HG03432 (cell line): ENCODE data around the gene SLC25A43.

Experiments used
- ATAC-seq: cut with Tn5 transposase; IDR thresholded peaks from one replicate; pipeline ENCODE4 v1.9.1; 2021; ENCODE audit warnings: mild to moderate bottlenecking, moderate library complexity; ENCODE audit not compliant: unreplicated experiment

SLC25A43 gene

DNA sequence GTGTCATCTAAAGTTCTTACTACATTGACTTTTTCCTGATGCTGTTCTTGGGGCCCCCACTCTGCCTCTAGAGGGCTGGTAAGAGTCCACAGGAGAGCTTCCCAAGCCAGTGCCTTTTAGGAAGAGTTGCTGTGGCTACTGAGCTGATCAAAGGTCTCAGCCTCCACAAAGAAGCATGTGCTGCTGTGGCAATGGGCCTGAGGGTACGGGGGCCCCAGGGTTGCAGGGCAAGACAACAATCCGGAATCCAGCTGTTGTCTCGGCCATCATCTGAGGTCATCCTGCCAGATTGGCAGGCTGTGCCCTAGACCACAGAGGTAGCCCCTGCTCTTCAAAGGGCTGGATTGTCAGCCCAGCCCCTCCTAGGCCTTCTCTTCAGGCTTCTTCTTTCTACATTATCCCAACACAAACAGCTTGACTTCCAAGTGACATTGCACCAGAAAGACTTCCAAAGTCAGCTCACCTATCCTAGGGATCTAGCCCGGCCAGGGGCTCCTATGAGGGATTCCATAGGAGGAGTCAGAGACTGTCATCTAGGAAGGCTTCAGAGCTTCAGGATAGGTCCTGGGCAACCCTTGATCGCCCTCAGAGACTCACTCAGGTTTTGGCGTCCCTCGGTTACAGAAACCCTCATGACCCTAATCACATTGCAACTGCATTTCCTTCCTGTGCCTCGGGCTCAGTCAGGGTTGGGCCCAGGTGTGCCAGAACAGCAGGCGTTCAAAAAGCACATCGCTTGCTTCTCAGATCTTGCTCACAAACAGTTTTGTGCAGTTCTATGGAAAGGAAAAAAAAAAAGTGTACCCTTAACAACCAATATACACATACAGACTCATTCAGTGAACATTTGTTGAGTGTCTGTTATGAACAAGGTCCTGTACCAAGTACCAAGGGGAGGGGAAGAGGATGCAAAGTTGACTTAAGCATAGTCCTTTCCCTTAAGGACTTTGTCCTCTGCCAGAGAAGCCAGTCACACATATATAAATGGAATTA is 96.9 kb downstream of the SLC25A43 start:
- ATAC-seq, result no peak

DNA sequence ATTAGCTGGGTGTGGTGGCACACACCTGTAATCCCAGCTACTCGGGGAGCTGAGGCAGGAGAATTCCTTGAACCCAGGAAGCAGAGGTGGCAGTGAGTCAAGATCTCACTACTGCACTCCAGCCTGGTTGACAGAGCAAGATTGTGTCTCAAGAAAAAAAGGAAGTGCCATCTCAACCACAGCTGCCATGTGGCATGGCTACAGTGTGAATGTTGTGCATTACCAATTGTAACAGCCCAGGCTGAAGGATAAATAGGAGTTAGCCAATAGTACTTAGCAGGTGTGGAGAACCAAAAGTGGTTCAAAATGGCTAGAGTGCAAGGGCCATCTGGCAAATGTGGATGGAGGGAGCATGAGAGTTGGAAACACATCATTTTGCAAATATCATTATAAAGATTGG is 98.0 kb downstream of the SLC25A43 start:
- ATAC-seq, result no peak

GRCh38 chrX:119500061-119500800 is 101.1 kb downstream of the SLC25A43 start:
- ATAC-seq, result no peak

DNA sequence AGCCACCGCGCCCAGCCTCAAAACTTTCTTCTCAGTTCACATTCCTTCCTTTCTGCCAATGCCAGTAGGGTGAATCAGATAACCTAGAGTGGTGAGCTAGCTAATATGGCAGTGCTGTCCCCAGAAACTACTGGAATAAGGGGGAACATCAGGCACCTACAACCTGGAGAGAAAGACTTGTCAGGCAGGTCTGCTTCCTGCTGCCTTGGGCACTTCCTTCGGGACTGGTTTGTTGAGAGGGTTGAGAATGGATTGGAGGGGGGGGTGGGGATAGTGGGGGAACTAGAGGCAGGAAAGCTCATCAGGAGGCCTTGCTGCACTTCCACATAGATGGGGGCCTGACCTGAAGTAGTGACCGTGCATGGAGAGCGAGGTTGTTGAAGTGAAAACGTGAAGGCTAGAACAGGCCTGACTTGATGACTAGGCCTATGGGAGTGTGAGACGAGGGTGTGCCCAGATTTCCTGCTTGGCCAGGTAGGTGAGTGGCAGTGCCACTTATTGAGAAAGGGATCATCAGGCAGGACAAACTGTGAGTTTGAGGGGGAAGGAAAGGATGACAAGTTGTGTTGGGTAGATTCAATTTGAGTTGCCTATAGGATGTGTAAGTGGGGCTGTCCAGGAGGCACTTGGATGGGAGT is 102.5 kb downstream of the SLC25A43 start:
- ATAC-seq, result no peak

DNA sequence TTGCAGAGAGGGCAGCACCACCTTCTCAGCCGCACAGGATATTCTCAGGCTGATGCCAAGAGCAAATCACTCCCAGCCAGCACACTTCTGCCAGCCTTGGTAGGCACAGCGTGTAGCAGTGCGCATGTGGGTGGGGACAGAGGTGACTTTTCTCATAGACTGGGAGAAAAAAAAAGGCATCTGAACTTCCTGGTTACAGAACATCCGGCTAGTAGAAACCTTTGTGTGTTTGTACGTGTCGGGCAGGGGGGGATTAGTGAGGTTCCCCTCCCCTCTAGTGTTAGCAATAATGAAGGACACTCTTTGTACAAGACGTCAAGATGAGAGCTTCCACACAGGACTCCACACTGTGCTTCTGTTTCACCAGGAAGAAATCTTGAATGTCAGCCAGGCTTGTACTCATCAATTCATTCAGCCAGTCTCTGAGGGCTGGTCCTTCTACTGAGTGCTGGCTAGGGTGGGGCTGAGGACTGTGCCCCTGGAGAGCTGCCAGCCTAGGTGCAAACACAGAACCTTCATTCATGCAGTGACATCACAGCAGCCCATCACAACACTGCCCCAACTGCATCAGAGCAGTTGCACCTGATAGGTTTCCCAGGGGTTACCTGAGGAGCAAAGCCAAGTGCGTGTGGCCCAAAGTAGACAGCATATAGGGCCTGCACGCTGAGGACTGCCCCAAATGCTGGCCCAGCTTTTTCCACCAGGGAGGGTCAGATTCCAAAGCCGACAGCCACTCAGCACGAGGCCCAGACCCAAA is 103.8 kb downstream of the SLC25A43 start:
- ATAC-seq, result no peak

- ATAC-seq, result no peak
Measured at GRCh38 chrX:119503484-119503861, 104.3 kb downstream of the SLC25A43 start.
